IPS-18a (cell line): ENCODE measurements around the gene CEACAM19.

Source experiments
- H3K27ac ChIP-seq: one replicate; pipeline ENCODE4 v1.5.1; 2013; ENCODE audit warnings: low read length
- H3K27me3 ChIP-seq: one replicate; pipeline ENCODE4 v1.6.1; 2013; ENCODE audit warnings: mild to moderate bottlenecking, low read length; ENCODE audit not compliant: control insufficient read depth, insufficient read depth
- H3K36me3 ChIP-seq: one replicate; pipeline ENCODE4 v1.6.1; 2013; ENCODE audit warnings: low read depth, low read length; ENCODE audit not compliant: control insufficient read depth
- H3K4me1 ChIP-seq: one replicate; pipeline ENCODE4 v1.6.1; 2013; ENCODE audit warnings: low read depth, low read length; ENCODE audit not compliant: control insufficient read depth
- H3K4me3 ChIP-seq: one replicate; pipeline ENCODE4 v1.5.1; 2013; ENCODE audit warnings: low read length
- H3K9ac ChIP-seq: one replicate; pipeline ENCODE4 v1.6.1; 2013; ENCODE audit warnings: mild to moderate bottlenecking, low read length, moderate library complexity
- H3K9me3 ChIP-seq: one replicate; pipeline ENCODE4 v1.6.1; 2013; ENCODE audit warnings: low read depth, low read length; ENCODE audit not compliant: control insufficient read depth

CEACAM19 gene

DNA sequence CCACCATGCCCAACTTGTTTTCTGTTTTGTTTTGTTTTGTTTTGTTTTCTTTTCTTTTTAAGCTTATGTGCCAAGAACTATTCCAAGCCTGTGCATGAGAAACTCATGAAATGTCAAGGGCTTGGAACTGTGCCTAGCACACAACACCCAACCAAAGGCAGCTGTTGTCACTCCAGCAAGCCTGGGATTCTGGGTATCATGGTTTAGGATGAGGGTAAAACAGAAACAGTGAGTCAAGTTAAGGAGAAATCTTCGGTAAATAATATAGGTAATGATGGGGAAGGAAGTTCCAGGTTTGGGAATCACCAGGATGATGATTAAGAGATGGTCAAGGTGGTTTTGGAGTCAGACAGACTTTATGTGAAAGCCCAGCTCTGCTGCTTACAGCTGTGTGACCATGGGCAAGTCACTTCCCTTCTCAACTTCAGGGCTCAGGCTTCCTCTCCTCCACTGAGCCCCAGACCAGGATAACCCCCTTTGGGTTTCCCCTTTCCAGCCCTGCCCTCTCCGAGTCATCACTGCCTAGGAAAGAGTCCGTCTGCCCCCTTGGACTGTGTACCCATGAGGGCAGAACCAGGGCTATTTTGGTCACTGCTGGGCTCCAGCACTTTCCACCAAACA lies 22.5 kb upstream of the CEACAM19 start:
- Histone ChIP-seq H3K27me3 (no peaks in the 10 kb centered on the region), H3K27ac (no peak overlapping the region), H3K4me1 (no peaks in the 10 kb centered on the region), H3K4me3 (no peak overlapping the region), H3K36me3 (peaks cover 38% of the 10 kb centered on the region), H3K9ac (no peak overlapping the region), H3K9me3 (no peaks in the 10 kb centered on the region)

DNA sequence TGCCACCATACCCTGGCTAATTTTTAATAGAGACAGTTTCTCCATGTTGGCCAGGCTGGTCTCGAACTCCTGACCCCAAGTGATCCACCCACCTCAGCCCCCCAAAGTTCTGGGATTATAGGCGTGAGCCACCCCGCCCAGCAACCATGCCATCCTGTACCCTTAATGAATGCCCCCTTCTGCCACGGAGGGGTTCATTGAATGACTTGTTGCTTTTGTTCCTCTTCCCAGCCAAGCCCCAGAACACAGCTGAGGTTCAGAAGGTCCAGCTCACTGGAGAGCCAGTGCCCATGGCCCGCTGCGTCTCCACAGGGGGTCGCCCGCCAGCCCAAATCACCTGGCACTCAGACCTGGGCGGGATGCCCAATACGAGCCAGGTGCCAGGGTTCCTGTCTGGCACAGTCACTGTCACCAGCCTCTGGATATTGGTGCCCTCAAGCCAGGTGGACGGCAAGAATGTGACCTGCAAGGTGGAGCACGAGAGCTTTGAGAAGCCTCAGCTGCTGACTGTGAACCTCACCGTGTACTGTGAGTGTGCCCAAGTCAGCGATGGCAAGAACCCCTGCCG lies 21.6 kb upstream of the CEACAM19 start:
- no peak overlapping the region for H3K27ac ChIP-seq
- H3K9ac ChIP-seq: no peak overlapping the region
- no peaks in the 10 kb centered on the region for H3K9me3 ChIP-seq
- H3K27me3 ChIP-seq: no peaks in the 10 kb centered on the region
- H3K36me3 ChIP-seq: peaks cover 39% of the 10 kb centered on the region
- H3K4me3 ChIP-seq: no peak overlapping the region
- H3K4me1 ChIP-seq: no peaks in the 10 kb centered on the region

DNA sequence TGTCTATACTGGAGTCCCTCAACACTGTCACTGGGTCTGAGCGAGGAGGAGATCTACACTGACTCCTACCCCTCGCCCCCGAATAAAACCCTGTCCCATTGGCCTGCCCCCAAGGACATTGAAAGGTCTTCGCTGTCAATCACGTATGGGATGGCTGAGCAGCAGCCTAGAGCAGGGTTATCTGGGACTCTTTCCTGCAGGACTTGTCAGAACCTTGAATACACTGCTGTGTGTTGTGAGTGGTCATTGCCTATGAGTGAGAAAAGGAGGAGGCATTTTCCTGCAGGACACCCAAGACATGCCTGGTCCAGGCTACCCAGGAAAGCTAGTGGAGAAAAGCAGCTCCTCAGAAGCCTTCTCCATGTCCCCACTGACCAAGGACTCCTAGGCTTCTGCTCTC lies 17.9 kb upstream of the CEACAM19 start:
- Histone ChIP-seq H3K4me3 (no peak overlapping the region), H3K36me3 (peaks cover 45% of the 10 kb centered on the region), H3K27me3 (no peaks in the 10 kb centered on the region), H3K9ac (no peak overlapping the region), H3K4me1 (no peaks in the 10 kb centered on the region), H3K9me3 (no peaks in the 10 kb centered on the region), H3K27ac (no peak overlapping the region)

DNA sequence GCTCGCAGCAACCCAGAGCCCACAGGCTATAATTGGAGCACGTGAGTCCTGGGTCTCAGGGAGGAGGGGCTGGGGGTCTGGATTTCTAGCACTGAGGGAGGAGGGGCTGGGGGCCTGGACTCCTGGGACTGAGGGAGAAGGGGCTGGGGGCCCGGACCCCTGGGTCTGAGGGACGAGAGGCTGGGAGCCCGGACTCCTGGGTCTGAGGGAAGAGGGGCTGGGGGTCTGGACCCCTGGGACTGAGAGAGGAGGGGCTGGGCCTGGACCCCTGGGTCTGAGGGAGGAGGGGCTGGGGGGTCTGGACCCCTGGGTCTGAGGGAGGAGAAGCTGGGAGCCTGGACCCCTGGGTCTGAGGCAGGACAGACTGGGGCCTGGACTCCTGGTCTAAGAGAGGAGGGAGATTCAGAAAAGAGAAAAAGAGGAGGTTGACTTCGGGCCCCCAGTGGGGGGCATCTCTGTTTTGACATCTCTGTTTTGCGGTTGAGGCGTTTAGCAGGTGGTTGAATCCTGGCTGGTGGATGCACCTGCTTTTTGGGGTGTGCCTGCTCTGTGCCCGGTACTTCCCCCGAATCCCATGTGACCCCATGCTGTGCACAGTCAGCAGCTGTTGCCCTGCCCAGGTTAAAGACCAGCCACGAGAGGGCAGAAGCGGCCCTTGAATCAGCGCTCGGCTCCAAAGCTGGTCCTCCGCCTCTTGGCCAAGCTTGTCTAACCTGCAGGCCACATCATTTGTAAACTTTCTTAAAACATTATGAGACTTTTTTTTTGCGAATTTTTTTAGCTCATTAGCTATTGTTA lies 17.1 kb upstream of the CEACAM19 start:
- Histone ChIP-seq H3K4me1 (no peaks in the 10 kb centered on the region), H3K9me3 (no peaks in the 10 kb centered on the region), H3K9ac (no peak overlapping the region), H3K36me3 (peaks cover 50% of the 10 kb centered on the region), H3K27me3 (no peaks in the 10 kb centered on the region), H3K4me3 (no peak overlapping the region), H3K27ac (no peak overlapping the region)

DNA sequence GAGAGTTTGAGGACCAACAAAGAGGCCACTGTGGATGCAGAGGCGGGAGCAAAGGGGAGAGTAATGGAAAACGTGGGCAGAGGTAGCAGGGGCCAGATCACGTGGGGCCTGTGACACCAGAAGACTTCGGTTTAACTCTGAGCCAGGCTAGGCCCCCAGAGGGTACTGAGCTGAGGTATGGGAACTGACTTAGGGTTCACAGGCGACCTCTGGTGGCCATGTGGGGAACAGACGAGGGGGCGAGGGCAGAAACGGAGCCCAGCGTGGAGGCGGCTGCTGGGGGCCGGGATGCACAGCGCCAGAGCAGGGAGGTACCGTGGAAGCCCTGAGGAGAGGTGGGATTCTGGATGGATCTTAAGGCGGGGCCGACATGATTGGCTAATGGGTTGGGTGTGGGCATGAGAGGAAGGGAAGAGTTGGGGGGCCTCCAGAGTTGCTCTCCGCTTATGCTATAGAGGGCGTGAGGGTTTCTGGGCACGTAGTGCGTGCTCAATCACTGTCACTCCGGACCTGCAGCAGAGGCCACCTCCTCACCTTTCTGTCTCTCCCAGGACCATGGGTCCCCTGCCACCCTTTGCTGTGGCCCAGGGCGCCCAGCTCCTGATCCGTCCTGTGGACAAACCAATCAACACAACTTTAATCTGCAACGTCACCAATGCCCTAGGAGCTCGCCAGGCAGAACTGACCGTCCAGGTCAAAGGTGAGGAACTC lies 13.9 kb upstream of the CEACAM19 start:
- H3K9me3 ChIP-seq: no peaks in the 10 kb centered on the region
- H3K9ac ChIP-seq: no peak overlapping the region
- H3K4me1 ChIP-seq: no peaks in the 10 kb centered on the region
- no peaks in the 10 kb centered on the region for H3K27me3 ChIP-seq
- H3K4me3 ChIP-seq: no peak overlapping the region
- peaks cover 45% of the 10 kb centered on the region for H3K36me3 ChIP-seq
- no peak overlapping the region for H3K27ac ChIP-seq

DNA sequence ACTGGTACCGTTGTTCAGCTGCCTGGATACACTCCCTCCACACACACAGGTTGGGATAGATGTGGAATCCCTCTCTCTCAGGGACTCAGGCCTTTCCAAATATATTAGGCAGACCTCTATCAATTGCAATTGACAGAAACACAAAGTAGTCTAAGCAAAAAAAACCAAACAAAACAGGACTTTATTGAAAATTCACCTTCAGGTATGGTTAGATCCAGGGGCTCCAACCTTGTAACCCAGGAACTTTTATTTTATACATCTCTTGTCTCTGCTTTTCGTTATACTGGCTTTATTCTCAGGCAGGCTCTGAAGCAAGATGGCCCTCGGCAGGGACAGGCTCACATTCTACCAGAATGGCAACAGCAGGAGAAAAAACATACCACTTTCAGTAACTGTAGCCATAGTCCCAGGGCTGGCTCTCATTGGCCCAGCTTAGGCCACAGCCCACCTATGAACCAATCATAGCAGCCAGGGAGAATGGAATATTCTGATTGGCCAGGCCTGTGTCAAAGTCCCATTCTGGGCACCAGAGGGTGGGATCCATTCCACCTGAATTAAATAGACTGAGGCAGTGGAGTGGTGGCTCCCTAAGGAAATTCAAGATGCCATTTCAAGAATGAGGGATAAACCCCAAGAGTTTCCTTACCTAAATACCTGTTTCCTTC lies 13.1 kb upstream of the CEACAM19 start:
- no peaks in the 10 kb centered on the region for H3K4me1 ChIP-seq
- no peak overlapping the region for H3K27ac ChIP-seq
- H3K4me3 ChIP-seq: no peak overlapping the region
- peaks cover 48% of the 10 kb centered on the region for H3K36me3 ChIP-seq
- no peaks in the 10 kb centered on the region for H3K9me3 ChIP-seq
- no peaks in the 10 kb centered on the region for H3K27me3 ChIP-seq
- H3K9ac ChIP-seq: no peak overlapping the region

DNA sequence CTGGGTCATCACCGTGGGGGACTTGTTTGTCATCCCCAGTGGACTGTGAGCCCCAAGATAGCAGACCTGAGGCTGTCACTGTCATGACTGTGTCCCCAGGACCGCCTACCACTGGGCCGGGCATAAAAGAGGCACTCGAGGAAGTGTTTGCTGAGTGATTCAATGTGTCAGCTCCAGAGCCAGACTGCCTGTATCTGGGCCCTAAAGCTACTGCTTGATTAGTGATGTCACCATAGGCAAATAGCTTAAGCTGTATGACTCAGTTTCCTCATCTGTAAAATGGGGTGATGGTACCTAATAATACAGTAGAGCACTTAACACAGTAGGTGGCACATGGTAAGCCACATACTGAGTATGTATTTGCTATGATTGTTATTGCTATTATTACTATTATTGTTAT lies 11.2 kb upstream of the CEACAM19 start:
- H3K9me3 ChIP-seq: no peaks in the 10 kb centered on the region
- H3K27ac ChIP-seq: no peak overlapping the region
- H3K9ac ChIP-seq: no peak overlapping the region
- H3K4me3 ChIP-seq: no peak overlapping the region
- peaks cover 42% of the 10 kb centered on the region for H3K36me3 ChIP-seq
- no peaks in the 10 kb centered on the region for H3K4me1 ChIP-seq
- H3K27me3 ChIP-seq: no peaks in the 10 kb centered on the region

DNA sequence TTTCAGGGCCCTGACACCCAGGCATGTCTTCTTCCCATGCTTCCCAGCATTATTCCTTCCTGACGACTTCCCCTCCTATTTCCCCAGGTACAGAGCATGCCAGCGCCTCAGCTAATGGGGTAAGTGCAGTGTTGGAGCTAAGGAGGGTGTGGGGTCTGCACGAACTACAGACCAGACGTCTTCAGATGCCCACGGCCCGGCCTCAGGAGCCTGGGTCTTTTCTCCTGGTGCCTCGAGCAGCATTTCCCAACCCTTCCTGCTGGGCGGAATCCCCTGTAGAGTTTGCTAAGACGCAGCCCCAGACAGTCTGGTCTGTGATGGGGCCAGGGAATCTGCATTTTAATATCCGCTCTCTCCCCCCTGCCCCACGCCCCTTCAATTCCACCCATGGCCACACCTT lies 10.1 kb upstream of the CEACAM19 start:
- Histone ChIP-seq H3K9me3 (no peaks in the 10 kb centered on the region), H3K4me1 (no peaks in the 10 kb centered on the region), H3K27me3 (no peaks in the 10 kb centered on the region), H3K27ac (no peak overlapping the region), H3K4me3 (no peak overlapping the region), H3K9ac (no peak overlapping the region), H3K36me3 (peaks cover 33% of the 10 kb centered on the region)

DNA sequence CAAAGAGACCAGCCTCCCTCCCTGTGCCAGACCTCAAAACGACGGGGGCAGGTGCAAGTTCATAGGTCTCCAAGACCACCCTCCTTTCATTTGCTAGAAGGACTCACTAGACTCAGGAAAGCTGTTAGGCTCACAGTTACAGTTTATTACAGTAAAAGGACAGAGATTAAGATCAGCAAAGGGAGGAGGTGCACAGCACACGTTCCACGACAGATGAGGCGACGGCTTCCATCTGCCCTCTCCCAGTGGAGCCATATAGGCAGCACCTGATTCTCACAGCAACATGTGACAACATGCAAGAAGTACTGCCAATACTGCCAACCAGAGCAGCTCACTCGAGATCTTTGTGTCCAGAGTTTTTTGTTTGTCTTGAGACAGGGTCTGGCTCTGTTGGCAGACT lies 9.4 kb upstream of the CEACAM19 start:
- H3K4me1 ChIP-seq: no peaks in the 10 kb centered on the region
- no peak overlapping the region for H3K27ac ChIP-seq
- H3K27me3 ChIP-seq: no peaks in the 10 kb centered on the region
- no peak overlapping the region for H3K4me3 ChIP-seq
- no peaks in the 10 kb centered on the region for H3K9me3 ChIP-seq
- H3K36me3 ChIP-seq: peaks cover 32% of the 10 kb centered on the region
- H3K9ac ChIP-seq: no peak overlapping the region

DNA sequence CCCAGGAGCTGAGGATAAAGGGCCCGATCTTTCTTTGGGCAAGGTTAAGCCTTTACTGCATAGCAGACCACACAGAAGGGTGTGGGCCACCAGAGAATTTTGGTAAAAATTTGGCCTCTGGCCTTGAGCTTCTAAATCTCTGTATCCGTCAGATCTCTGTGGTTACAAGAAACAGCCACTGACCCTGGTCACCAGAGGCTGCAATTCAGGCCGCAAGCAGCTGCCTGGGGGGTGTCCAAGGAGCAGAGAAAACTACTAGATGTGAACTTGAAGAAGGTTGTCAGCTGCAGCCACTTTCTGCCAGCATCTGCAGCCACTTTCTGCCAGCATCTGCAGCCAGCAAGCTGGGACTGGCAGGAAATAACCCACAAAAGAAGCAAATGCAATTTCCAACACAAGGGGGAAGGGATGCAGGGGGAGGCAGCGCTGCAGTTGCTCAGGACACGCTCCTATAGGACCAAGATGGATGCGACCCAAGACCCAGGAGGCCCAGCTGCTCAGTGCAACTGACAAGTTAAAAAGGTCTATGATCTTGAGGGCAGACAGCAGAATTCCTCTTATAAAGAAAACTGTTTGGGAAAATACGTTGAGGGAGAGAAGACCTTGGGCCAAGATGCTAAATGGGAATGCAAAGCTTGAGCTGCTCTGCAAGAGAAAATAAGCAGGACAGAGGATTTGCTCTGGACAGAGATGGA lies 8.4 kb upstream of the CEACAM19 start:
- Histone ChIP-seq H3K4me3 (no peak overlapping the region), H3K27ac (no peak overlapping the region), H3K9ac (no peak overlapping the region), H3K4me1 (no peaks in the 10 kb centered on the region), H3K9me3 (no peaks in the 10 kb centered on the region), H3K27me3 (no peaks in the 10 kb centered on the region), H3K36me3 (peaks cover 32% of the 10 kb centered on the region)

DNA sequence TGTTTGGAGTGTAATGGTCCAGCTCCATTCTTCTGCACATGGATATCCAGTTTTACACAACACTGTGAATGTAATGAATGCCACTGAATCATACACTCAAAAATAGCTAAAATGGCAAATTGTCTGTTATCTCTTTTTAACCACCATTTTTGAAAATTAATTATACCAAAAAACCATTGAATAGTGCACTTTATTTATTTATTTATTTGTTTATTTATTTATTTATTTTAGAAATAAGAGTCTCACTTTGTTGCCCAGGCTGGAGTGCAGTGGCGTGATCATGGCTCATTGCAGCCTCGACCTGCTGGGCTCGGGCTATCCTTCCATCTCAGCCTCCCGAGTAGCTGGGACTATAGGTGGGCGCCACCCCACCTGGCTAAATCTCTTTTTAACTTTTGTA lies 7.3 kb upstream of the CEACAM19 start:
- no peak overlapping the region for H3K4me3 ChIP-seq
- no peak overlapping the region for H3K9ac ChIP-seq
- H3K27me3 ChIP-seq: no peaks in the 10 kb centered on the region
- H3K9me3 ChIP-seq: no peaks in the 10 kb centered on the region
- peaks cover 25% of the 10 kb centered on the region for H3K36me3 ChIP-seq
- no peaks in the 10 kb centered on the region for H3K4me1 ChIP-seq
- H3K27ac ChIP-seq: no peak overlapping the region
